Measurements from ENCODE around the gene SPTSSB. TPM values are rescaled to one million over a fixed set of nuclear protein-coding genes. Genes with fewer than 3 reads are reported as not detected.

The SPTSSB gene
- total and polyA plus RNA-seq, 2 donors (not counting 1 experiment from before 2014, with no cell fraction given) = not detected

DNA sequence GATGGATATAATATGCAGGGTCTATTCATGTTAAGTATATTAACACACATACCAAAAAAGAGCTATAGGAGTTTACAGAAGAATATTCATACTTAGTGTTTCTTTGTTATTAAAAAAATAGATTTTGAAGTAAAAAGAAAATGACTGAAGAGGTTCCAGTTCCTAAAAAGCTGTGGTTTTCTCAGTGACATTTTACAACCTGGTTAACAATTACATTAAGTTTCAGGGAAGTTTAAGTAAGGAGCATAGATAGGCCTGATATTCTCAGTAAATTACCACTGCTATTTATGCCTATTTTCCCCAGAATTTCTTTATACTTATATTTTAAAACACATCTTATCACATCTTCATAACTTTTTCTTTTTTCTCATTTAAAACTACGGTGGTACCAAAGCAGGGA, 43.6 kb upstream of the SPTSSB start:
- Histone ChIP-seq H3K4me3 (ENCODE audit: control extremely low read depth in 1 of 5, extremely low read depth in 1 of 5, insufficient read depth in 1 of 5, low read depth in 2 of 5, low read length in 4 of 5) (no peak overlapping the region), H3K79me2 (ENCODE audit: control insufficient read depth, insufficient read depth, low read length) (no peaks in the 10 kb centered on the region), H4K20me1 (ENCODE audit: control insufficient read depth, insufficient read depth, low read length, poor library complexity, severe bottlenecking) (no peaks in the 10 kb centered on the region), H3K9ac (ENCODE audit: low read length) (no peak overlapping the region), H3K27me3 (replicated peaks in 1 of 4; ENCODE audit: control extremely low read depth in 1 of 4, control insufficient read depth in 3 of 4, insufficient read depth in 4 of 4, low read length in 3 of 4) (no peaks in the 10 kb centered on the region), H3K4me2 (replicated peaks; ENCODE audit: low read depth, low read length, poor library complexity, severe bottlenecking) (no peak overlapping the region), H3K36me3 (replicated peaks in 1 of 2; ENCODE audit: control extremely low read depth in 1 of 2, control insufficient read depth in 1 of 2, extremely low read depth in 1 of 2, insufficient read depth in 2 of 2, low read length in 1 of 2) (no peaks in the 10 kb centered on the region), H2AFZ (ENCODE audit: insufficient read depth, low read depth, low read length, poor library complexity, severe bottlenecking) (no peak overlapping the region), H3K4me1 (ENCODE audit: control insufficient read depth in 2 of 2, insufficient read depth in 2 of 2, low read length in 2 of 2) (no peaks in the 10 kb centered on the region), H3K9me3 (ENCODE audit: control extremely low read depth in 1 of 3, control insufficient read depth in 2 of 3, insufficient read depth in 1 of 3, low read length in 2 of 3) (no peaks in the 10 kb centered on the region), H3K27ac (ENCODE audit: low read length in 2 of 2) (no peak overlapping the region)
- POLR2A ChIA-PET = no interaction called here
- ATAC-seq (ENCODE audit: low read depth) = no peak
- Mint-ChIP-seq H3K4me1 (no peaks in the 10 kb centered on the region), H3K4me3 (no peak overlapping the region), H3K9me3 (ENCODE audit: insufficient read depth) (peaks cover 3% of the 10 kb centered on the region), H3K27ac (no peak overlapping the region), H3K27me3 (peaks cover 13% of the 10 kb centered on the region)
- intact Hi-C loops (cut with micrococcal nuclease) = no loop called here
- TF ChIP-seq, protein P1, sequence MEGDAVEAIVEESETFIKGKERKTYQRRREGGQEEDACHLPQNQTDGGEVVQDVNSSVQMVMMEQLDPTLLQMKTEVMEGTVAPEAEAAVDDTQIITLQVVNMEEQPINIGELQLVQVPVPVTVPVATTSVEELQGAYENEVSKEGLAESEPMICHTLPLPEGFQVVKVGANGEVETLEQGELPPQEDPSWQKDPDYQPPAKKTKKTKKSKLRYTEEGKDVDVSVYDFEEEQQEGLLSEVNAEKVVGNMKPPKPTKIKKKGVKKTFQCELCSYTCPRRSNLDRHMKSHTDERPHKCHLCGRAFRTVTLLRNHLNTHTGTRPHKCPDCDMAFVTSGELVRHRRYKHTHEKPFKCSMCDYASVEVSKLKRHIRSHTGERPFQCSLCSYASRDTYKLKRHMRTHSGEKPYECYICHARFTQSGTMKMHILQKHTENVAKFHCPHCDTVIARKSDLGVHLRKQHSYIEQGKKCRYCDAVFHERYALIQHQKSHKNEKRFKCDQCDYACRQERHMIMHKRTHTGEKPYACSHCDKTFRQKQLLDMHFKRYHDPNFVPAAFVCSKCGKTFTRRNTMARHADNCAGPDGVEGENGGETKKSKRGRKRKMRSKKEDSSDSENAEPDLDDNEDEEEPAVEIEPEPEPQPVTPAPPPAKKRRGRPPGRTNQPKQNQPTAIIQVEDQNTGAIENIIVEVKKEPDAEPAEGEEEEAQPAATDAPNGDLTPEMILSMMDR (IDR thresholded peaks at IDR 0.05) = no peak
- no peak for TF ChIP-seq EZH2 (IDR thresholded peaks at IDR 0.05; ENCODE audit: borderline replicate concordance, insufficient read depth, low read depth, low read length, poor library complexity, severe bottlenecking)
- CTCF ChIA-PET = interaction anchor here (0.6 to 0.7 kb wide), 3 partner anchors 7 to 1383 kb away, joined by 3 to 4 read pairs (median 3); no protein-coding TSS in a partner anchor
- WGBS (ENCODE audit: insufficient coverage) = no CpG with 5 or more reads among the region's 1 CpG
- no peak for DNase-seq

DNA sequence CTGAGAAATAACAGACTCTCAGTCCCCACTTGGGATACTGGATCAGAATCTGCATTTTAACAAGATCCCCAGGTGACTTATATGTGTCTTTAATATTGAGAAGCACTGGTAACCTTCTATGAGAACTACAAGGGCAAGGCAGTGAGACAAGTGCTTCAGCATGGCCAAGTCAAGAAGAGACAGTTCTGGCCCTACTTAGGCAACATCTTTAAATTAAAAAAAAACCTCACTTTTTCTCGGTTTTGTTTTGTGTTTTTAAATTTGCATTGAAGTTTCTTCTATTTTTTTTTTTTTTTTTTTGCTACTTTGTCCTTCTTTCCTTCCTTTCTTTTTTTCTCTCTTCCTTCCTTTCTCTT, 42.5 kb upstream of the SPTSSB start:
- no peaks in the 10 kb centered on the region for H3K36me3 ChIP-seq (replicated peaks in 1 of 2; ENCODE audit: control extremely low read depth in 1 of 2, control insufficient read depth in 1 of 2, extremely low read depth in 1 of 2, insufficient read depth in 2 of 2, low read length in 1 of 2)
- ATAC-seq (ENCODE audit: low read depth) (no peak), DNase-seq (no peak)
- no peaks in the 10 kb centered on the region for H3K79me2 ChIP-seq (ENCODE audit: control insufficient read depth, insufficient read depth, low read length)
- H3K27ac ChIP-seq (ENCODE audit: low read length in 2 of 2) = no peak overlapping the region
- ChIA-PET POLR2A (no interaction called here), CTCF (no interaction called here)
- H3K9ac ChIP-seq (ENCODE audit: low read length) = no peak overlapping the region
- no peak for TF ChIP-seq EZH2 (IDR thresholded peaks at IDR 0.05; ENCODE audit: borderline replicate concordance, insufficient read depth, low read depth, low read length, poor library complexity, severe bottlenecking)
- TF ChIP-seq, protein P1 (IDR thresholded peaks at IDR 0.05) = no peak
- intact Hi-C loops (cut with micrococcal nuclease) = no loop called here
- H3K9me3 ChIP-seq (ENCODE audit: control extremely low read depth in 1 of 3, control insufficient read depth in 2 of 3, insufficient read depth in 1 of 3, low read length in 2 of 3) = no peaks in the 10 kb centered on the region
- Mint-ChIP-seq H3K4me1 (no peaks in the 10 kb centered on the region), H3K27ac (no peak overlapping the region), H3K9me3 (ENCODE audit: insufficient read depth) (peaks cover 3% of the 10 kb centered on the region), H3K27me3 (peaks cover 17% of the 10 kb centered on the region), H3K4me3 (no peak overlapping the region)
- no peaks in the 10 kb centered on the region for H3K4me1 ChIP-seq (ENCODE audit: control insufficient read depth in 2 of 2, insufficient read depth in 2 of 2, low read length in 2 of 2)
- H3K4me2 ChIP-seq (replicated peaks; ENCODE audit: low read depth, low read length, poor library complexity, severe bottlenecking) = no peak overlapping the region
- H3K27me3 ChIP-seq (replicated peaks in 1 of 4; ENCODE audit: control extremely low read depth in 1 of 4, control insufficient read depth in 3 of 4, insufficient read depth in 4 of 4, low read length in 3 of 4) = no peaks in the 10 kb centered on the region
- no peaks in the 10 kb centered on the region for H4K20me1 ChIP-seq (ENCODE audit: control insufficient read depth, insufficient read depth, low read length, poor library complexity, severe bottlenecking)
- no peak overlapping the region for H2AFZ ChIP-seq (ENCODE audit: insufficient read depth, low read depth, low read length, poor library complexity, severe bottlenecking)
- WGBS (ENCODE audit: insufficient coverage) = no CpG with 5 or more reads among the region's 1 CpG
- no peak overlapping the region for H3K4me3 ChIP-seq (ENCODE audit: control extremely low read depth in 1 of 5, extremely low read depth in 1 of 5, insufficient read depth in 1 of 5, low read depth in 2 of 5, low read length in 4 of 5)
